ENCODE results near the gene TSPAN7.

DNA sequence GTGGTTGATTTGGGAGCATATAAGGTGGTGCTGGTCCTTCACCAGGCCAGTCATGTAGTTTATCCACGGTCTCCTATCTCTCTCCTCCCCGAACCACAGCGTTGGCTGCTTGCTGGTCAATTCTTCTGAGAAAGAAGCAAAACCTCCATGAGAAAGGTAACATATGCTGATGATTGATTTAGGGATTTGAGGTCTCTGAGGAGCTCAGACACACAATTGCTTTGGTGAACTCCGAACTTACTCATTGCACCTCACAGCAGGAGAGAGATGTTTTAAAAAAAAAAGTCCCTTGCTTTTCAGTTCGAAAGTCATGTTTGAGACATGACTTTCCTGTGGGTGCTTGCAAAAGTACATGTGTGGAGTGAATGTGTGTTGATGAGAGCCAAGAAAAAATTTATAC, 100.2 kb downstream of the TSPAN7 start:
- no peak for TF ChIP-seq POLR2A (IDR thresholded peaks at IDR 0.05)
- TF ChIP-seq, protein P1, sequence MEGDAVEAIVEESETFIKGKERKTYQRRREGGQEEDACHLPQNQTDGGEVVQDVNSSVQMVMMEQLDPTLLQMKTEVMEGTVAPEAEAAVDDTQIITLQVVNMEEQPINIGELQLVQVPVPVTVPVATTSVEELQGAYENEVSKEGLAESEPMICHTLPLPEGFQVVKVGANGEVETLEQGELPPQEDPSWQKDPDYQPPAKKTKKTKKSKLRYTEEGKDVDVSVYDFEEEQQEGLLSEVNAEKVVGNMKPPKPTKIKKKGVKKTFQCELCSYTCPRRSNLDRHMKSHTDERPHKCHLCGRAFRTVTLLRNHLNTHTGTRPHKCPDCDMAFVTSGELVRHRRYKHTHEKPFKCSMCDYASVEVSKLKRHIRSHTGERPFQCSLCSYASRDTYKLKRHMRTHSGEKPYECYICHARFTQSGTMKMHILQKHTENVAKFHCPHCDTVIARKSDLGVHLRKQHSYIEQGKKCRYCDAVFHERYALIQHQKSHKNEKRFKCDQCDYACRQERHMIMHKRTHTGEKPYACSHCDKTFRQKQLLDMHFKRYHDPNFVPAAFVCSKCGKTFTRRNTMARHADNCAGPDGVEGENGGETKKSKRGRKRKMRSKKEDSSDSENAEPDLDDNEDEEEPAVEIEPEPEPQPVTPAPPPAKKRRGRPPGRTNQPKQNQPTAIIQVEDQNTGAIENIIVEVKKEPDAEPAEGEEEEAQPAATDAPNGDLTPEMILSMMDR (IDR thresholded peaks at IDR 0.05): no peak

Data from right lobe of liver (tissue), 4 donors.